HepG2 (cell line): ENCODE results near the gene SLC8A2. TPM values are rescaled to one million over a fixed set of nuclear protein-coding genes. Genes with fewer than 3 reads are reported as not detected.

Experiments
- ADNP ChIP-seq: sonication (generic); formaldehyde crosslinking; IDR thresholded peaks from 2 replicates; pipeline ENCODE4 v1.4.0; 2020; ENCODE audit warnings: missing genetic modification reagents
- AHDC1 ChIP-seq: sonication (generic); formaldehyde crosslinking; IDR thresholded peaks from 2 replicates; pipeline ENCODE4 v1.5.1; 2020; ENCODE audit warnings: mild to moderate bottlenecking, missing genetic modification reagents, borderline replicate concordance
- AHR ChIP-seq: IDR thresholded peaks from 2 replicates; pipeline ENCODE4 v1.6.1; 2018; ENCODE audit warnings: missing genetic modification reagents, missing compliant biosample characterization
- ATM ChIP-seq: fragments of 450-650 bp; IDR thresholded peaks from 2 replicates; pipeline ENCODE4 v1.7.1; 2017; ENCODE audit warnings: mild to moderate bottlenecking, borderline replicate concordance
- DMAP1 ChIP-seq: IDR thresholded peaks from 2 replicates; pipeline ENCODE4 v1.6.1; 2016
- EP300 ChIP-seq, 3 experiments: sonication (generic) in 1 of 3; formaldehyde crosslinking in 1 of 3; IDR thresholded peaks; 2 replicates each; pipeline versions ENCODE4 v1.5.1 to v1.6.1; 2011 to 2020; ENCODE audit warnings: low read depth in 2 of 3, low read length in 2 of 3, borderline replicate concordance in 1 of 3, improper control_type of control experiment in 1 of 3, mild to moderate bottlenecking in 1 of 3, missing genetic modification reagents in 1 of 3, moderate library complexity in 1 of 3
- FOXO1 ChIP-seq: sonication (generic); formaldehyde crosslinking; IDR thresholded peaks from 2 replicates; pipeline ENCODE4 v1.4.0; 2020; ENCODE audit warnings: missing genetic modification reagents
- GLI4 ChIP-seq: sonication (generic); formaldehyde crosslinking; IDR thresholded peaks from 2 replicates; pipeline ENCODE4 v1.5.1; 2020; ENCODE audit warnings: missing genetic modification reagents, mild to moderate bottlenecking, moderate library complexity, borderline replicate concordance
- KLF15 ChIP-seq: sonication (generic); formaldehyde crosslinking; IDR thresholded peaks from 2 replicates; pipeline ENCODE4 v1.8.1; 2023; ENCODE audit warnings: borderline replicate concordance, mild to moderate bottlenecking, inconsistent platforms, missing genetic modification reagents, mixed read lengths
- MAFG ChIP-seq: sonication (generic); formaldehyde crosslinking; IDR thresholded peaks from 2 replicates; pipeline ENCODE4 v1.5.1; 2020; ENCODE audit warnings: mild to moderate bottlenecking, missing genetic modification reagents
- NFKBIZ ChIP-seq: IDR thresholded peaks from 2 replicates; pipeline ENCODE4 v1.6.1; 2018; ENCODE audit warnings: missing genetic modification reagents, missing compliant biosample characterization
- RNF2 ChIP-seq: fragments of 450-650 bp; conservative IDR thresholded peaks from 2 replicates; pipeline ENCODE4 v1.6.1; 2016; ENCODE audit warnings: low read depth
- SP1 ChIP-seq, 2 experiments: fragments of 450-650 bp in 1 of 2; sonication (generic) in 1 of 2; formaldehyde crosslinking in 1 of 2; IDR thresholded peaks; 2 replicates each; pipeline versions ENCODE4 v1.4.0 to v1.6.1; 2016 to 2020; ENCODE audit warnings: missing genetic modification reagents in 1 of 2
- TRAFD1 ChIP-seq: sonication (generic); formaldehyde crosslinking; IDR thresholded peaks from 2 replicates; pipeline ENCODE4 v1.5.1; 2020; ENCODE audit warnings: missing genetic modification reagents, mild to moderate bottlenecking, borderline replicate concordance
- WIZ ChIP-seq: sonication (generic); formaldehyde crosslinking; IDR thresholded peaks from 2 replicates; pipeline ENCODE4 v1.5.1; 2020; ENCODE audit warnings: mild to moderate bottlenecking, missing genetic modification reagents
- ZNF274 ChIP-seq: sonication (generic); formaldehyde crosslinking; IDR thresholded peaks from 2 replicates; pipeline ENCODE4 v1.5.1; 2020; ENCODE audit warnings: mild to moderate bottlenecking, missing genetic modification reagents
- ZNF430 ChIP-seq: sonication (generic); formaldehyde crosslinking; IDR thresholded peaks from 2 replicates; pipeline ENCODE4 v1.9.0; 2021; ENCODE audit warnings: mild to moderate bottlenecking, missing genetic modification reagents
- ZNF543 ChIP-seq: sonication (generic); formaldehyde crosslinking; IDR thresholded peaks from 2 replicates; pipeline ENCODE4 v1.4.0; 2020; ENCODE audit warnings: mild to moderate bottlenecking, missing genetic modification reagents
- ZNF746 ChIP-seq: sonication (generic); formaldehyde crosslinking; IDR thresholded peaks from 2 replicates; pipeline ENCODE4 v1.8.0; 2022; ENCODE audit warnings: mild to moderate bottlenecking, missing genetic modification reagents
- ZNF776 ChIP-seq: sonication (generic); formaldehyde crosslinking; IDR thresholded peaks from 2 replicates; pipeline ENCODE4 v1.4.0; 2020; ENCODE audit warnings: mild to moderate bottlenecking, missing genetic modification reagents
- polyA plus RNA-seq, 8 experiments: library from polyadenylated mRNA; depleted of rRNA in 3 of 8; stranded (reverse) in 7 of 8; unstranded in 1 of 8; fragments of >200 nt; fragmentation: Illumina TruSeq in 4 of 8; extraction: Trizol in 4 of 8; gene quantifications; 2 replicates each; pipeline versions ENCODE4 v1.2.1 to v1.2.3, GENCODE V29; 2011 to 2016; ENCODE audit warnings: low read depth in 4 of 8, missing spikeins in 1 of 8, mixed read lengths in 1 of 8; ENCODE audit not compliant: insufficient read depth in 1 of 8
- total RNA-seq, 5 experiments: library from RNA; depleted of rRNA; stranded (reverse); fragments of >200 nt; fragmentation: Illumina TruSeq; extraction: Trizol; gene quantifications; 2 replicates each; pipeline ENCODE4 v1.2.3, GENCODE V29; 2016; ENCODE audit warnings: low read depth in 1 of 5
- TF ChIP-seq, protein P1 (sequence below): sonication (generic); formaldehyde crosslinking; IDR thresholded peaks from 2 replicates; pipeline ENCODE4 v1.9.0; 2021; ENCODE audit warnings: missing genetic modification reagents, mild to moderate bottlenecking, borderline replicate concordance

SLC8A2 gene
- total and polyA plus RNA-seq, 2 of the 13 experiments (the other 11 are each of a cell fraction or from before 2014, with no cell fraction given): 0.02 TPM; not detected in 1

DNA sequence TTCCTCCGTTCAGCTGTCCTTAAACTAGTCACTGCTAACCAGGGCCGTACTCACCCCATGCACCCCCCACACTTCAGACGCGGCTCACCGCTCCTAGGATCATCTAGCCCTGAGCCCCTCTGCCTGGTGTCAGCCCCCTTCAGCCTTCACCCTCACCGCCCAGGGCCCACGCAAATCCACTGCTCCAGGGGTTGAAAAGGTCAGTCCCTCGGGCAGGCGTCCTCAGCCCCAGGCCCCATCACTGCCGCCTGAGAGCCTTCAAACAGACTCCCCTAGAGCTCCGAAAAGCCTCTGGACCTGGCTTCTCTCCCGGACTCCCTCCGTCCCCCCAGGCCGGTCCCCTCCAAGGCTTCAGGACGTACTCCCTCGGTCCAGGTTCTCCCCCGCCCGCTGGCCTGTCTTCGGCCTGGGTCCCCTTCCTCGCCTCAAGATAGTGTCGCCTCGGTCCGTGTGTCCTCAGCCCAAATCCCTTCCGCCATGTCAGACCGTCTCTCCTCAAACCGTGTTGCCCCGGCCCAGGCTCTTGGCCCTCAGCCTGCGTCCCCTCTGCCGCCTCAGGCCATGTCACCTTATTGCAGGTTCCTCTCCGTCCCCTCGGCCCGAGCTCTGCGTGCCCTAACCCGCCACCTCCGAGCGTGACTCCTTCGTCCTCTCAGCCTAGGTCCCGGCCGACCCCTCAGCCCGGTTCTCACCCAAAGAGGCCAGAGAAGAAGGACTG lies 42.6 kb upstream of the SLC8A2 start (continued):
- TF ChIP-seq KLF15 (CRISPR knock-in tag) (no peak), WIZ (0 out of 2 replicates have a peak, but pooled peaks have one; percentile 7), ADNP (CRISPR knock-in tag) (no peak), ZNF543 (CRISPR knock-in tag) (0 out of 2 replicates have a peak, but pooled peaks have one; percentile 18), ZNF274 (CRISPR knock-in tag) (peak; percentile 28; the same call in 1 of the 2 replicates), ATM (no peak), ZNF776 (CRISPR knock-in tag) (0 out of 2 replicates have a peak, but pooled peaks have one; percentile 27), MAFG (CRISPR knock-in tag) (no peak), NFKBIZ (CRISPR knock-in tag) (no peak), EP300 (IDR thresholded peaks at IDR 0.05; ENCODE audit: low read depth in 2 of 2, low read length in 2 of 2) (no peak), EP300 (CRISPR knock-in tag; IDR thresholded peaks at IDR 0.05; ENCODE audit: borderline replicate concordance) (no peak), ZNF746 (CRISPR knock-in tag) (no peak), SP1 (IDR thresholded peaks at IDR 0.05) (no peak), SP1 (CRISPR knock-in tag; IDR thresholded peaks at IDR 0.05) (no peak), FOXO1 (CRISPR knock-in tag) (no peak), AHR (CRISPR knock-in tag) (0 out of 2 replicates have a peak, but pooled peaks have one; percentile 24), DMAP1 (CRISPR knock-in tag) (no peak), RNF2 (no peak), GLI4 (CRISPR knock-in tag) (no peak), TRAFD1 (0 out of 2 replicates have a peak, but pooled peaks have one; percentile 20), ZNF430 (no peak), AHDC1 (CRISPR knock-in tag) (no peak)
- TF ChIP-seq, protein P1, sequence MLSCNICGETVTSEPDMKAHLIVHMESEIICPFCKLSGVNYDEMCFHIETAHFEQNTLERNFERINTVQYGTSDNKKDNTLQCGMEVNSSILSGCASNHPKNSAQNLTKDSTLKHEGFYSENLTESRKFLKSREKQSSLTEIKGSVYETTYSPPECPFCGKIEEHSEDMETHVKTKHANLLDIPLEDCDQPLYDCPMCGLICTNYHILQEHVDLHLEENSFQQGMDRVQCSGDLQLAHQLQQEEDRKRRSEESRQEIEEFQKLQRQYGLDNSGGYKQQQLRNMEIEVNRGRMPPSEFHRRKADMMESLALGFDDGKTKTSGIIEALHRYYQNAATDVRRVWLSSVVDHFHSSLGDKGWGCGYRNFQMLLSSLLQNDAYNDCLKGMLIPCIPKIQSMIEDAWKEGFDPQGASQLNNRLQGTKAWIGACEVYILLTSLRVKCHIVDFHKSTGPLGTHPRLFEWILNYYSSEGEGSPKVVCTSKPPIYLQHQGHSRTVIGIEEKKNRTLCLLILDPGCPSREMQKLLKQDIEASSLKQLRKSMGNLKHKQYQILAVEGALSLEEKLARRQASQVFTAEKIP: no peak
